Fibroblast of skin of left quadriceps (primary cell): Measurements from ENCODE around the gene RNASE11.
A peak's percentile ranks its signal among the peaks of the same experiment; 100 is the strongest.
"Not testable (repeated sequence)": the region's sequence is repeated elsewhere in the genome, so short reads cannot be mapped to it uniquely, and the experiment has no call there.

ENCODE experiments used
- DNase-seq, 2 experiments: peaks; one replicate each; pipeline ENCODE4 v3.0.0-alpha.2; 2013; ENCODE audit warnings: low read depth in 2 of 2

Gene RNASE11

DNA sequence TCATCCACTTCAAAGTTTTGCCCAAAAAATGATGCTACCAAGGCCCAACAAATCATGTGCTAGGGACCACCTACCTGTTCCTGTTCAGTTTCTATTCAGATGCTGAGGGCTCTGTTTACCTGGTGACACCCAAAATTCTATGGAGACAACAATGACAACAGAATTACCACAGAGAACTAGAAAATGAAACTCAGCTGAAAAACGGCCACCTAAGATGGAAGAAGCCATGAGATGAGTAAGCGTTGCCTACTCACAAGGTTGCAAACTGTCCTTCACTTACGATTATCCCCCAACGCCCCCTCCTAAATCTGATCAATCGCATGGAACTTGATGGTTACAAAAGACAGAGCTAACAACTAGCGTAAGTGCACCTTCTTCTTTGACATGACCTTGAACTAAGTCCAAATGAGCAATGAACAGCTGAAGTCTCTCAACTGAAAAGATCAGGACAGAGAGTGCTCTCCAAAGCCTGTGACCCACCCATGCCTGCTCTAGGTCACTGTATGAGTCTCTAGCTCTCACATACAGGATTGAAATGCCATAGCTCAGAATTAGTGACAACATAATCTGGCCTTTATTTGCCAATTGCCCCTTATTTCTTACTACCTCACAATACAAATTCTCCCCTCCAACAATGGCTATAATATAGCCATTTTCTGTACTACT lies at the start of gene RNASE11:
Gene RNASE11 (minus strand): TSS at position 513 of the 666 bp plus-strand sequence.
- no peak for DNase-seq

DNA sequence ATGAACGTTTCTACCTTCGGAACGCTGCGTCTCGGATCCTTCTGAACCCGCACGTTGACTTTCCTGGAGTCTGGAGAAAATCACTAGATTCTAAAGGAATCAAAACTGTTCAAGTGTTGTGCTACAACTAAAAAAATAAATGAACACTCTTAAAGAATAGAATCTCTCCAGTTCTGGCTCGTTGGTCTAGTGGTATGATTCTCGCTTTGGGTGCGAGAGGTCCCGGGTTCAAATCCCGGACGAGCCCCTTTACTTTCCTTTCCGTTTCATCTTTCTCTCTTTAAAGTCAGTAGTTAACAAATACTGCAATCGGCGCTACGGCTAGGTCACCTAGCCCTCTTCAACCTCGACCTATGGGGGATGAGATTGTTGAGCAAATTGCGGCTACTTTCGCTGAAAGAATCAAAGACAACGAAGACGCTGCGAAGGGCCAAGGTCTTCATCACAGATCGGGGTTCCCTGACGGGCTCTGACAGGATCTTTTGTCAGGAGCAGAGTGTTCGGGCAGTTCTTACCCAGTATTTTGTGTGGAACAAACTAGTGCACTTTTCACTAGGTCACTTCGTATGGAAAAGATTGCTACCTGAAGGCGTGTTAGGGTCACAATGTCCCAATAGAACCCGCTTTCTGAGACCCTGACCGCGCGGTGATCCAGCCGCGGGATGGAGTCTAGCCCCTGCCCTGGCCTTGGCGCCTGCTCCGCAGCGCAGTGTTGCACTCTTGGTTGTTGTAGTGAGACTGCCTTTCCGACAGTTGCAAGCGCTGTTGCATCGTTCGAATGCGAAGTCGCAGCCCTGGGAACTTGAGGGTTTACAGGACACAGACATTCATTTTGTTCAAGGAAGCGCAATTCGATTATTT lies 45.3 kb upstream of the RNASE11 start:
- DNase-seq = peak; percentile 42 to 47

DNA sequence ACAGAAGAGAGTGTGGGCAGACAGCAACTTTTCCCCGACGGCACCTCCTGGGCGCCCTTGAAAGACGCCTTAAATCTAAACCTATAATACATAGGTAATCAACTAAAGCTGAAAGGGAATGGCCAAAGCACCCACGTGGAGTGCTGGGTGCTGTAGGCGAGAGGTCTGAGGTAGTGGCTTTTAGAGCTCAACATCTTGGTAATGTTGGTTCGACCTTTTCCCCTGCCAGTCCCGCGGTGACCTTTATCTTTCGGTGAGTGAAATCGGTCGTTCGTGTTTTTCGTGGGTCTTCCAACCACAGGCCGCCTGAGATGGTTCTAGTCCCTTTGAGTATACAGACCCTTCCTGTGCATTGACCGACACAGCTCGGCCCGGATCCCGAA lies 44.6 kb upstream of the RNASE11 start:
- no peak for DNase-seq

DNA sequence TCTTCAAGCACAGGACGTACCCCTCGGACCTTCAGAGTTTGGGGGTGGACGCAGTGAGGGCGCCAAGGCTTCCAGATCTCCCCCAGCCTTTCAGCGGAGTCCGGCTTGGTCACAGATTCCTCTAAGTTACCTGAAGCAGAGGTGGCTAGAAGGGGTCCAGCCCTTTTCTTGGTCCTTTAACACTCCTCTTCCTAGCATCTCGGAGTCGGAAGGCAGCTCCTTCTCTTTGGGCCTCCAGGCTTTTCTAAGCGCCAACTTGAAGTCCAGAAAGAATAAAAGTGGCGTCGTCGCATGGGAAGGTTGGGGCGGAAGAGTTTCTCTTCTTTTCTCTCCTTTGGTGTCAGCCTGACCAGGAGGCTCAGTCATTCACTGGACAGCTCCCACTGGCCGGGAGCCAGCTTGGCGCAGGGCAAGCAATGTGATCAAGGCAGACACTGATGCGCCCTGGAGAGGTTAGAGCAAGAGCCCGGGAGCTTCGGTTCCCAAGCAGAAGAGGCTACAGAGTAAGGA lies 44.1 kb upstream of the RNASE11 start:
- DNase-seq = no peak

DNA sequence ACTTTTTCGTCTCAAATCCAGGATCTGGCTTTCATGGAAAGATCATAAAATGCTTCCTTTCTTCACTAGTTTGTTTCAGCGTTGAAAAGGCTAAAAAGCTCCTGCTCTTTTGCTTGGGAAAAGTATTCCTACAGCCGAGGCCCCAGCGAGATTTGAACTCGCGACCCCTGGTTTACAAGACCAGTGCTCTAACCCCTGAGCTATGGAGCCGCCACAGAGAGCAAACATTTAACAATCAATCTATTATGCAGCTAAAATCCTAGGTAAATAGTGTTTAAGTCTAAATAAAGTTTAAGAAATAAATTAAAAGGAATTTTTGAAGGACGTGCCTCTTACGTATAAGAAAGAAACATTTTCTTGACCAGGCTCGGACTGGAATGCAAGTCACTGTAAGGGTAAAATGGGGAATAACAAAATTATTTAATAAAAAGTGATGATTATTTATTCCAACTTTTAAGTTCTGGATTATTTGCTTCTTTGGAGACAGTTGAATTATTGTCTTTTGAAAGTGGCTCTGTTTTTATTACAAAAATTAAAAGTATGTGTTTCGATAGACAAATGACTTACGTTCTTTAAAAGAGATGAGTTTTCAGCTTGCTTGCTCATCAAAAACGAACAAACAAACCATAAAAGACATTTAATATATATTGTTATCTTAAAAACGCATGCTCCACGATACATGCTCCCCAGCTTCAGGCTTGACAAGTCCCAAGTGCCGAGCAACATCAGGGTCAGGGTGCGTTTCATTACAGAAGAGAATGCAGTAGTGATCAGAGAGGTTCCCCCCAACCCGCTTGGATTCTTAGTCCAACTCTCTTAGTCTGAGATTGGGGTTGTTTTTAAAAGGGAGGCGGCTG lies 43.5 kb upstream of the RNASE11 start:
- DNase-seq = no peak

DNA sequence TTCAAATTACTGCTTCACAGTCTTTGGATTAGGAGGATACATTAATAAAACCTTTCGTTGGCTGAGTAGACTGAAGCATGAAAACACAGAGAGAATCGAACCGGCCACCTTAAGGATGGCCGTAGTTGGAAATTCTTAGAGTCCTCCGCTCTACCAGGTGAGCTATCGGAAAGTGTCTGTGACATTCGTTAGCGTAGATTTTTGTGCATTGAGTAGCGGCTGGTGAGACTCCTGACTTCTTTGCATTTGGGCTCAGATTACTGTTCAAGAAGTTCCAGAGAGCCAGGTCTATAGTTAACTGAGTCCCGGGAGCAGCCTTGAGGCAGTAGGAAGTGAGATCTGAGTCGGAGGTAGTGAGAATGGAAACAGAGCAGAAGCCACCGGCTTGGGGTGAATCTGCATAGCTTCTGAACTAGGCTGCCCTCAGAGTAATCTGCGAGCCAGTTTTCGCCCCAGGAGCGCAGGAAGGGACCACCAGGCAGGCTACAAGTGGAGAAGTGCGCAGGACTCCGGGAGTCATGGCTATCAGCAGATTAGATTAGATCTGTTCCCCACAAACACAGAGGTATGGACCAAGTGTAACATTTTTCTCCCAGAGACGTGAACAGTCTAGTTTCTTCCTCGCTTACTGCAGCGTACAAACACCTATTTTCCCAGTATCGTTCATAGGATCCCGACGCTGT lies 42.7 kb upstream of the RNASE11 start:
- no peak for DNase-seq

DNA sequence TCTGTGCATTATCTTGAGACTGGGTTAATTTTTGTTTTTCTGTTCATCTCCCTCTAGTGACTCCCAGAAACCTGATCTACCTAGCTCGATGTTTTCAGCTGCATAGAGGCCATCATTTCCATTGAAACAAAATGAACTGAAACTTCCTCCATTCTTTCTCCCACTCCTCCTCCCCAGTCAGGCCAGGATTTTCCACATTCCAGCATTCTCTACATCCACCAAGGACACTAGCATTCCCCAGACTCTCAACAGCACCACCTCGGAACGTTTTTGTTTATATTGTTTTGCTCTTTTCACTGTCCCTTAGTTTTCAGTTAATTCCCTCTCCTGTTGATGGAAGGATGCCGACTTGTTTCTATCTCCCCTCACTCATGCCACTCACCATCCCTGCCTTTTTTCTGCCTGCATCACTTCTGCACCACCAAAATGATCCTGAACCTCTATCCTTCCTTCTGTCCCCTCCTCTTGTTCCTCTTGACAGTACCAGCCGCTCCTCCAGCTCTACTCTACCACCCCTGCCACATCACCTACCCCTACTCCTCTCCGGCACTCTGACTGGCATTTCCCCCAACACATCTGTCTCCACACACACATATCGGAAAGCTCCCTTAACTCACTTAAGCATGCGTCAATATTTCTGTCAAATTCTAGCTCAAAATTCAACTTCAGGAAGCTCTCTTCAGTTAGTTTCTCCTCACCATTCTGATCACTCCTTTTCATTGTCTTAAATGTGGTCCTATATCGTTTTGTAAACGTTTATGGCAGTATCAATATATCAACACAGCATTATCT lies 40.5 kb upstream of the RNASE11 start:
- no peak for DNase-seq

DNA sequence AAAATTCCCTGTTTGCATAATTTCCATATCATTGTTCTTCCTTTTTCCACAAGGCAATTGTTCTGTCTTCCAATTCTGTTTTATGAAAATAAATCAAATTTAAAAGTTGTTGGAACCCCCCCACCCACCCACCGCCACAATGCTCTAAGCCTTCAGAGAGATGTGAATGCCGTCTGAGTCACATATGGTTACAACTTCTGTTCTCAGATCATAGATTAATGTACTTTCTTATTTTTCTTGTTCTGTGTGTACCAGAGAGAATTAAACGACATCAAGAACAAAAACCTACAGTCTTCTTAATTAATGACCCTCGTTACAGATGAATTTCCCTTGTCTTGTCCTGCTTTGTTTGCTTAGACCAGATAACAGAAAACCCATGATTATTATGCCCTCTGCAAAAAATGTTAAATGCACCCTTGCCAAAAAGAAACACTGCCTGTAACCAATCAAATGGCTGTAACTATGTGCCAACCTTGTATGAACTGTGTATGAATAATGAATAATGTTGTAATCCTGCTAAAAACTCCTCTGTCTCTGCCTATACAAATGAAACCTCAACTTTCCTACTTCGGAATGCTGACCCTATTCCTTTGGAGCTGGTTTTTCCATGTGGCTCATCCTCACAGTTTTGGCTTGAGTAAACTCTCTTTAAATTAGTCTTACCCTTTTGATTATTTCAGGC lies 39.7 kb upstream of the RNASE11 start:
- no peak for DNase-seq

DNA sequence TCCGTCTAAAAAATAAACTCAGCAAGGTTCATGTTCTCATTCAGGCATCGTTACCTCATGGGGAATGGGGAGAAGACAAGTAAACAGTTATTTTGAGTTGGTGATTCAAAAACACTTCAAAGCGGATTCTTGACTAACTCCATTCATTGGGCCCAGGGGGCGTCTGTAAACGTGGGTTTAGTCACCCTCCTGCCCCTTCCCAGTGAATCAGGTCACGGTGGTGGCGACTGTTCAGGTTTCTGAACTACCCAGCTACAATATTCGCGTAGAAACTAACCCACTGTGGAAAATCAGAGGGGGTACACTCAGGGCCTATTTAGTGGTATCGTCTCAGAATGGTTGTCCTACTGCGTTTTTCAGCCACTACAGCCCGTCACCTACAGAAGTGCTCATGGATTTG lies 38.5 kb upstream of the RNASE11 start:
- DNase-seq = no peak

DNA sequence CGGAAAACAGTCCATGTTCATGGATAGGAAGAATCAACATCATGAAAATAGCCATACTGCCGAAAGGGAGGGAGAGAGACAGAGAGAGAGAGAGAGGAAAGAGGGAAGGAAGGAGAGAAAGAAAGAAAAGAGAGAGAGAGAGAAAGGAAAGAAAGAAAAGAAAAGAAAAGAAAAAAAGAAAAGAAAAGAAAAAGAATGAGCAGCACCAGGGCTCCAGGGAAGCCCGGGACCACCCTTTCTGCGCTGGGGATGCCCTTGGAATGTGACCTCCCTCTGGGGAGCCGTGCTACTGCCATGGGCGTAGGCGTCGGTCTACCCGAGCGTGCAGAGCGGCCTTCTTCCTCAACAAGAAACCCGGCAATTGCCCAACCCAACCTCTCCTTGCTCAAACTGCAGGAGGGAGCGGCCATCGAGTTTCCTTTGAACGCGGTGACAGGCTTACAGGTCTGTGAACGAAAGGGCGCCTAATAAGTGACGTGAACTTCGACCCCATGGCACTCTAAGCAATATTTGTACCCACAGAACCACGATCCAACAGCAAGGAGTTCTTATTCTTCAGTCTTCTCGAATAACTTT lies 36.8 kb upstream of the RNASE11 start:
- DNase-seq = no peak

DNA sequence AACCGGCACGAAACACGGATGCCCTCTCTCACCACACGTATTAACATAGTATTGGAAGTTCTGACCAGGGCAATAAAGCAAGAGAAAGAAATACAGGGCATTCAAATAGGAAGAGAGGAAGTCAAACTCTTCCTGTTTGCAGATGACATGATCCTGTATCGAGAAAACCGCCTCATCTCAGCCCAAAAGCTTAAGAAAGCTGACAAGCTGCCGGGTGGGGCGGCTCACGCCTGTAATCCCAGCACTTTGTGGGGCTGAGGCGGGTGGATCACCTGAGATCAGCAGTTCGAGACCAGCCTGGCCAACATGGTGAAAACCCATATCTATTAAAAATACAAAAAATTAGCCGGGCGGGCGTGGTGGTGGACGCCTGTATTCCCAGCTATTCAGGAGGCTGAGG lies 36.0 kb upstream of the RNASE11 start:
- no peak for DNase-seq

DNA sequence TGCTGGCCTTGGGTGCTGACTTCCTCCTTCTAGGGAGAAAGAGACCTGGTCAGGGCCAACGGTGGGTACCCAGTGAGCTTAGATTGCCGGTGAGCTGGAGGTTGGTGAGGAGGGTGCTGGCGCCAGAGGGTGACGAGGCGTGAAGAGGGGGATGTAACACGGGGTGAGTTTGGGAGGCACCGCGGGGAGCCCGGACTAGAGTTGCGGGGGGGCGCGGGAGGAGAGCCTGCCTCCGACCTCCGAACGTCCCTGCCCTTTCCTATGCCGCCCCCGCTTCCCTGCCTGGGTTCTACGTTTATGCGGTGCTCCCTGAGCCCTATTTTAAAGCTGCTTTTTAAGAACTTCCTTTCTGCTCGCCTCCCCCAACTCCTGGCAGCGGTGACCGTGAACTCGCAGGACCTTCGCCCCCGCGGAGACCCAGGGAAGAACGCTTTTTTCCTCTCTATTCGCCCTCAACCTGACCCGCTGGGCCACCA lies 35.1 kb upstream of the RNASE11 start:
- no peak for DNase-seq

DNA sequence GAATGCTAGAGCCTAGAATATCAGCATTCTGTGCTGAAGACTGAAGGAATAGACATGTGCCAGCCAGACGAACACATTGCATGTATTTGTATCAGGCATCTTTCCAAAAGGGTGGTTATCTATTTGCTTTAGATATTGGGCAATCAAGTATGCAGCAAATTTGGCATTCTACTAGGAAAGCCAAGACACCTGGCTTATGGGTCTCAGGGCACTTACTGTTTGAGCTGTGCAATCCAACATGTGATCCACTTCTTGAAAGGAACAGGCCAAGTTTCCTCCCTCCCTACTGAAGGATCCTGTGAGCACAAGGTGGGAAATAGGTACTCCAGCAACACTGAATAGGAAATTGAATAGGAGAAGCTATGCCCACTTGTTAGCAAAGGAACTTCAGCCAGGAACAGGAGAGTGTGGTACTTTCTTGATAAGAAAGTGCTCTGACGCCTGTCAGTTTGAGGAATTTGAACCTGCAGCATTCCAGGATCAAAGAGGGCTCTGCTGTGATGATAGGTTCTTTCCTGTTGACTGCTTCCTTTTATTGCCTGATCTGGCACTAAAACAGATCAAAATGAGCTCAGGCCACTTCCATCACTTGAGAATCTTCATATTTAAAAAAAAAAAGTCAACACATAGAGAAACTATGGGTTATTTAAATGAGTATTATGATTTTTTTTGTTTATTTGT lies 33.1 kb upstream of the RNASE11 start:
- no peak for DNase-seq

DNA sequence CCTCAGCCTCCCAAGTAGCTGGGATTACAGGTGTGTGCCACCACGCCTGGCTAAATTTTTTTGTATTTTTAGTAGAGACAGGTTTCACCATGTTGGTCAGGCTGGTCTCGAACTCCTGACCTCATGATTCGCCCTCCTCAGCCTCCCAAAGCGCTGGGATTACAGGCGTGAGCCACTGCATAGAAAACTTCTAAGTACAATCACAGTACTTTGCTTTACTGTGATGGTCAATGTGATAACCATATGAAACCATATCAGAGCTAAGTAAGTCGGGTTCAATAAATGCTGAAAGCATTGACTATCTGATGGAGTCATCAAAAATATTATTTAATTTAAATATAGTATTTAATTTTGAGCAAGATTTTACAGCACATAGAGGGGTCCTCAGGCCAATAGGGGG lies 31.9 kb upstream of the RNASE11 start:
- DNase-seq = not testable (repeated sequence)

DNA sequence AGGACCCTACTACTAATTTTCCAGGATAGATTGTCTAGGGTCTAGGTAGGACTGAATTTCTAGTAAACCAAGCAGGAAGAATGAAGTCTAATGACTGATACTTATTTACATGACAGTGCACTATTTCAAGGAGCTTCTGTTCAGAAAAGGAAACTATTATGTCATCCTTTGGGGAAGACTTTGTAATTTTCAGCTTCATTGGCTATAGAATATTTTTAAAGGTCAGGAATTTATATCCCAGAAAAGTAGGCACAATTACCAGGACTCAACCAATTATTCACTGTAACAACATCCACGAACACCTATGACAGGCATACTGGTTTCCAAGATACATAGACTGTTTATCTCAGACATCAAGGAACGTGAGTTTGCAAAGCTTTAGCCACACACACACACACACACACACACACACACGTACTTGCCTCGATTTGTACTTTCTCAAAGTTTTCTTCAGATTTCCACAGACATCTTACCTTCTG lies 30.5 kb upstream of the RNASE11 start:
- no peak for DNase-seq

DNA sequence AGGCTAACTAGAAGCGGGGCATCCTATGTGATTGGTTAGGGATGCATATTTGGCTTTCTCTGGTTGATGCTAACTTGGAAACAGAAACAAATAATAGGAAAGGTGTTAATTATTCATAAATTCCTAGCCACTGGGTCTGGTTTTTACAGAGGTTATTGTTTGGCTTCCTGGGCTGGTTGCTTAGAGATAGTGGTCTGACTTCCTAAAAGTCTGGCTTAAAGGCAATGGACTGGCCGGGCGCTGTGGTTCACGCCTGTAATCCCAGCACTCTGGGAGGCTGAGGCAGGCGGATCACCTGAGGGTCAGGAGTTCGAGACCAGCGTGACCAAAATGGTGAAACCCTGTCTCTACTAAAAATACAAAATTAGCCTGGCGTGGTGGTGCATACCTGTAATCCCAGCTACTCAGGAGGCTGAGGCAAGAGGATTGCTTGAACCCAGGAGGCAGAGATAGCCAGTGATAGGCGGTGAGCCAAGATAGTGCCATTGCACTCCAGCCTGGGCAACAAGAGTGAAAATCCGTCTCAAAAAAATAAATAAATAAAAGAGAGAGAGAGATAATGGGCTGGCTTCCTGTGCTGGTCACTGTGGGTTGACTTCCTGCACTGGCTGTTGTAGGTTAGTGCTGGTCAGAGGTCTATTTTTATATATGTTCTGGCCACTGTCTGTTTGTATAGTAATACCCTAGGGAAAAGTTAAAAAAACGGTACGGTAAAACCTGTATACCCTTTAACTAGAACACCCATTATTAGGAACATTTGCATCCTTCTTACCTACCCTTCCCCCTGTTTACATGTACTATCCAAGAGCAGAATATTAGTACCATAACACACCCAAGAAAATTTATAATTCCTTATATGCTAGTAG lies 29.6 kb upstream of the RNASE11 start:
- no peak for DNase-seq

DNA sequence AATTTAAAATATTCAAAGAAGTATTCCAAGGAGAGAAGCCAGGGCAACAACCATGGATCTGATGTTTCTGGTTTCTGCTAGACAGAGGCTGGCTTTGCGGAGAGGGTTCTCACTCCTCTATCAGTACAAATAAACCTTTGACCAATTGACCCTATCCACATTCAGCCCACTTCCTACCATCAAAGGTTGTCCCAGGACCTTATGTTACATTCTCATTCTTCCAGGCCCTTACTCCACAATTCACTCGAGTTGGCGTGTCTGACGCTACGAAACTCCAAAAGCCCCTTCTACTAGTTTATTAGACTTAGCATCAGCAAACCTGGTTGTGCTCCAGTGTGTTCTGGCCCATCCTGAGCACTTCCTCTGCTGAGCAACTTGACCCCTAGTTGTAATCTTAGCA lies 28.2 kb upstream of the RNASE11 start:
- DNase-seq = no peak
